Measurements from ENCODE around the gene SLC40A1. TPM values are rescaled to one million over a fixed set of nuclear protein-coding genes. Genes with fewer than 3 reads are reported as not detected.

The SLC40A1 gene
- total and polyA plus RNA-seq, 5 experiments from 2014 or later = 18.2 to 40.3 (median 33.8) TPM

DNA sequence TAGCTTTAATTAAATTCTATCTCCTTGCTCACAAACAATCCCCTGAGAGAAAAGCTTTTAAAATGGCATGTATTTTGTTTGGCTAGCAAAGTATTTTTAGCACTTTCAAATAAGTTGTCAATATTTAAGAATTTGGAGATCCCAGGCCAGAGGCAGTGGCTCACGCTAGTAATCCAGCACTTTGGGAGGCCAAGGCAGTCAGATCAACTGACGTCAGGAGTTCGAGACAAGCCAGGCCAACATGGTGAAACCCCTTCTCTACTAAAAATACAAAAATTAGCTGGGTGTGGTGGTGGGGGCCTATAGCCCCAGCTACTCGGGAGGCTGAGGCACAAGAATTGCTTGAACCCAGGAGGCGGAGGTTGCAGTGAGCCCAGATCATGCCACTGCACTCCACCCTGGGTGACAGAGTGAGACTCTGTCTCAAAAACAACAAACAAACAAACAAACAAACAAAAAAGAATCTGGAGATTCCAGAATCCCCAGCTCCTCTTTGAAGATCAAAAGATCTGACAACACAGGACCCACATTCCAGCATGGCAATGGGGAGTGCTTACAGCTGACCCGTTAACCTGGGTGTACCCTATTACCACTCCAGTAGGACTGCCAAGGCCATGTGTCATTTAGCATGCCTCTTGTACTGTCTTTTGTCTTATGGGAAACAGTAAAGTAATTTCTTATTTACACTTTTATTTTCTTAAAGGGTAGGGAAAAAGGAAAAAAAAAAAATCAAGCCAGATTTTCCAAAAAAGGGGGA, 21.9 kb downstream of the SLC40A1 start:
- Mint-ChIP-seq H3K36me3 (peaks cover 3 to 25% (median 16%) of the 10 kb centered on the region in 3 donors), H3K4me3 (no peak overlapping the region), H3K27ac (no peak overlapping the region), H3K4me1 (peaks cover 10 to 11% (median 10%) of the 10 kb centered on the region in 4 donors), H3K27me3 (no peaks in the 10 kb centered on the region), H3K9me3 (no peaks in the 10 kb centered on the region)
- DNase-seq (no peak), ATAC-seq (no peak)
- POLR2A ChIA-PET = no interaction called here

DNA sequence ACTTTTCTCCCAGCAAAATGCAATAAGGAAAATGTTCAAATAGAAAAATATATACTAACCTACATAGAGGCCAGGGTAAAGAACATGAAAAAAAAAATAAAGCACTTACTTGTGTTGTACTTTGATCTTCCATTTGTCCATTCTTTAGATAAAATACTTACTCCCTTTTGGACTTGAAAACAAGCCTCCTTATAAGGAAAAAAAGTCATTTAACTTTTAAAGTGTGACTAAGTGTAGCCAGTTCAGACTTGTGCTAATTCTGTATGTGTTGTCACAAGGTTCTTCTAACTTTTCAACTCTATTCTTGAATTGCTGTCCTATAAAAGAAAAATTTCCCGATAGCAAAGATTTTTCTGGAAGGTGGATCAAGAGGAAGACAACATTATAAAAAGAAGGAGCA, 23.2 kb downstream of the SLC40A1 start:
- Mint-ChIP-seq H3K27ac (no peak overlapping the region), H3K36me3 (peaks cover 0 to 20% (median 13%) of the 10 kb centered on the region in 3 donors), H3K4me3 (no peak overlapping the region), H3K4me1 (peaks cover 10 to 11% (median 10%) of the 10 kb centered on the region in 4 donors), H3K27me3 (no peaks in the 10 kb centered on the region), H3K9me3 (no peaks in the 10 kb centered on the region)
- POLR2A ChIA-PET = no interaction called here
- DNase-seq = no peak
- no peak for ATAC-seq

DNA sequence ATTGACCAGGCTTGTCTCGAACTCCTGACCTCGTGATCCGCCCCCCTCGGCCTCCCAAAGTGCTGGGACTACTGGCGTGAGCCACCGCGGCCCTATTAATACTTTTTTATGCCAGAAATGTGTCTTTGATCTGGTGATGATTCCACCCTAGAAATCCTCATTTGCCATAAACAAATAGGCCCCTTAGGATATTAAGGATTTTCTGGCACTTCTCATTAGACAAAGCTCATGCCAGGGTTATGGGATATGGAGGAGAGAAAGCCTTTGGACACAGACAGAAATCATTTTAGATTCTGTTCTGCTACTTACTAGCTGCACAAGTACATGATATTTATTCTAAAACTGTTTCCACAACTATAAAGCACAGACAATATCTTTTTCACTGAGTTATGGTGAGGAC, 24.1 kb downstream of the SLC40A1 start:
- POLR2A ChIA-PET = no interaction called here

DNA sequence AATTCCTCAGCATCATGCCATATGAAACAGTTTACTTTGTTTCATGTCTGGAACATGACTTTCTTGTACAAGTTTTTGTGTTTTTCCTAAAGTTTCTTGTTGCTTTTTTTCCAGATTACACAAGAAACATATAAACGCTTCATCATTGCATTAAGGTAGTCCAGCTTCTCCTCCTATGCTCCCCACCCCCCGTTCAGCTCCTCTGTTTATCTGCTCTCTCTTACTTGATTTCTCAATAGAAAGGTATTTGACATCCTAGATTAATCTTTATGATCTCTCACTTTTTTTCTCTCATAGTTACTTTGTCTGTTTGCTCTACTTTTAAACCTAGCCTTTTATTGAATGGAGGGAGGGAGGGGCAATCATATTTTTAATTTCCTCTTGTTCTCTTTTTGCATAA, 25.4 kb downstream of the SLC40A1 start:
- ATAC-seq (no peak), DNase-seq (no peak)
- POLR2A ChIA-PET = no interaction called here
- Mint-ChIP-seq H3K4me1 (peaks cover 9 to 10% (median 10%) of the 10 kb centered on the region in 4 donors), H3K27ac (no peak overlapping the region), H3K9me3 (no peaks in the 10 kb centered on the region), H3K27me3 (no peaks in the 10 kb centered on the region), H3K4me3 (no peak overlapping the region), H3K36me3 (peaks cover 0 to 7% (median 2%) of the 10 kb centered on the region in 3 donors)

More for the DNA sequence above, 24.1 kb downstream of the SLC40A1 start:
- no peak overlapping the region for H3K27ac Mint-ChIP-seq
- peaks cover 0 to 15% (median 8%) of the 10 kb centered on the region in 3 donors for H3K36me3 Mint-ChIP-seq
- no peaks in the 10 kb centered on the region for H3K9me3 Mint-ChIP-seq
- DNase-seq = no peak
- no peak overlapping the region for H3K4me3 Mint-ChIP-seq
- ATAC-seq = no peak
- no peaks in the 10 kb centered on the region for H3K27me3 Mint-ChIP-seq
- peaks cover 10 to 11% (median 10%) of the 10 kb centered on the region in 4 donors for H3K4me1 Mint-ChIP-seq

DNA sequence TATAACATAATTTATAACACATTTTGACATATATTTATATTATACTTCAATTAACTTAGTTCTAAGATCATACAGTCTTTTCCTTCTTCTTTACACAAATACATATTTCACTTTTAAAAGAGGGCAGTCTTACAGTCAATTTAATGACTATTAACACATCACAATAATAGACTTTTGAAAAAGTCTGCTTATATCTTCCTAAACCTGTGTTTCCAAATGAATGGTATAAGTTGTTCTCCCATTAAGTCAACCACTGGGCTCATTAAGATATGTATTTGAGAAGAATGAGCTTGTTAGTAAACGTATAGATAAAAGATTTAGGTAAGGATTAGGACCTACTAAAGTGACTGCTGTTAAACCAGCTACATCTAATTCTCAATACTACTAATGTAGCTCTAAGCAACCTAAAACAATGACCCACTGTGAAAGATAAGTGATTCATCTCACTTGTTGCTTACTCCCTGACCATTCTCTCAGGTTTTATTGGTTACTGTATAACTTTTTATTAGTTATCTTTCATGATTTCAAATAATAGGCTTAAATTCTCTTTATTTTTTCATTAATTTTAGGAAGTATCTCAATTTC, 27.0 kb downstream of the SLC40A1 start:
- Mint-ChIP-seq H3K9me3 (no peaks in the 10 kb centered on the region), H3K4me1 (no peaks in the 10 kb centered on the region)
- POLR2A ChIA-PET = no interaction called here

DNA sequence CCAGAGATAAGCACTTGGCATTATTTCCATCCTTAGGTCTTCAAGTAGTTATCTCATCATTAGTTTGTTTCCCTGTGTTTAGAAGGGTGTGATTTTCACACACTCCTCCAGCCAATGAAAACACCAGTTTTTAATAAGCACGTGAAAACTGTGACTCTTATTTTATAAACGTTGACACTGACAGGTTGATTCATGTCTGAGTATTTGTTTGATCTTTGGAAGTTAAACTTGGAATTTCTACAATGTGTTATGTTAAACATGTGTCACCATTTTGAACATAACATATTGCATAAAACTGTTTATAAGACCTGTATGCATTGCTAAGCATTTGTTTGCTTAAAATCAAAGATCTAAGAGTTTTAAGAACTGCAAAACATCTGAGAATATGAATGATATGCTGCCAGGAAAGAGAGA, 27.6 kb downstream of the SLC40A1 start:
- Mint-ChIP-seq H3K27ac (no peak overlapping the region), H3K36me3 (no peaks in the 10 kb centered on the region), H3K4me3 (no peak overlapping the region), H3K4me1 (no peaks in the 10 kb centered on the region), H3K27me3 (no peaks in the 10 kb centered on the region), H3K9me3 (no peaks in the 10 kb centered on the region)
- ATAC-seq (no peak), DNase-seq (no peak)
- POLR2A ChIA-PET = no interaction called here

More for the DNA sequence above, 27.0 kb downstream of the SLC40A1 start:
- no peaks in the 10 kb centered on the region for H3K27me3 Mint-ChIP-seq
- DNase-seq (no peak), ATAC-seq (no peak)
- no peak overlapping the region for H3K27ac Mint-ChIP-seq
- H3K4me3 Mint-ChIP-seq = no peak overlapping the region
- no peaks in the 10 kb centered on the region for H3K36me3 Mint-ChIP-seq

DNA sequence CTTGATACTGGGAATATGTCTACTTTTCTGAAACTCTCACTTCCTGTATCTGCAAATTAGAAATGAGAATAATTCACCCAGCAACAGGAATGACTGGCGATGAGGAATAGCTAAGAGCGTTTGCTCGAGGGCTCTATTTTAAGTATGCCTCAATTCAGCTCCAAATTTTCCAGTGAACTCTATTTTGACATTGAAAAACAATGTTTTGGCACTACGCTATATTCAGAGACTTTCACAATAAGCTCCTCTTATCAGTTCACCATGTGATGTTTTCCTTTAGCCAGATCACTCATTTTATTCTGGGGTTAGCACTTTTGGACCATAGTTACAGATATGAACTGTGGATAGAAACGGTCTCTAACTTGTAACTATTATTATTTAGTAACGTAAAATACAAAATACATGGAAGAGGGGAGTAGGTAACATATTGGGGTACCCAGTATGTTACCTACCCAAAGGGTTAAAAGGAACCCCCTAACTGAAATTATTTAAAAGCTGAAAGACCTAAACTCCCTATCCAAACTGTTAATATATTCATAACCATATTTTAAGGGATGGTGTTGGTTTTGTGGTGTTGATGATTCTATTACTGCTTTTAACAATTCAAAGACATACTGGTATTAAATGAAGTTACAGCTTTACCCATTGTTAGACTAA, 28.1 kb downstream of the SLC40A1 start:
- H3K4me1 Mint-ChIP-seq = no peaks in the 10 kb centered on the region
- H3K27me3 Mint-ChIP-seq = no peaks in the 10 kb centered on the region
- H3K27ac Mint-ChIP-seq = no peak overlapping the region
- H3K4me3 Mint-ChIP-seq = no peak overlapping the region
- no peaks in the 10 kb centered on the region for H3K36me3 Mint-ChIP-seq
- no peaks in the 10 kb centered on the region for H3K9me3 Mint-ChIP-seq
- ATAC-seq = no peak
- DNase-seq = no peak
- POLR2A ChIA-PET = no interaction called here

DNA sequence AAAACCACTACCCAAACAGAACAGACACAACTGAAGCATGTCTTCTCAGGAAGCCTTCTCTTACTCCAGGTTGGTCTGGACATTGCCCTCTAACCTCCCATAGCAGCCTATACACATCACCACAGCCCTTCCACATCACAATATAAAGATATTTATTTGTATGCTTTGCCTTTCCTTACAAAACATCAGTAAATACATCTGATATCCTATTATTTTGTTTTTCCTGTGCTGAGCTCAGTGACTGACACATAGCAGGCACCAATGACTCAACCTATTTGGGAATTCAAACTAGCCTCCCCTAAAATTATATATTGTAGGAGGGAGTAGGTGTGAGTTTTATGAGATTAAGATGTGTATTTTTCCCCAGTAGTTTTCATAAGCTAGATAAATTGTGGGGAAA, 28.8 kb downstream of the SLC40A1 start:
- no peaks in the 10 kb centered on the region for H3K4me1 Mint-ChIP-seq
- H3K27me3 Mint-ChIP-seq = no peaks in the 10 kb centered on the region
- H3K4me3 Mint-ChIP-seq = no peak overlapping the region
- no peaks in the 10 kb centered on the region for H3K36me3 Mint-ChIP-seq
- H3K9me3 Mint-ChIP-seq = no peaks in the 10 kb centered on the region
- ATAC-seq (no peak), DNase-seq (no peak)
- POLR2A ChIA-PET = no interaction called here
- H3K27ac Mint-ChIP-seq = no peak overlapping the region

DNA sequence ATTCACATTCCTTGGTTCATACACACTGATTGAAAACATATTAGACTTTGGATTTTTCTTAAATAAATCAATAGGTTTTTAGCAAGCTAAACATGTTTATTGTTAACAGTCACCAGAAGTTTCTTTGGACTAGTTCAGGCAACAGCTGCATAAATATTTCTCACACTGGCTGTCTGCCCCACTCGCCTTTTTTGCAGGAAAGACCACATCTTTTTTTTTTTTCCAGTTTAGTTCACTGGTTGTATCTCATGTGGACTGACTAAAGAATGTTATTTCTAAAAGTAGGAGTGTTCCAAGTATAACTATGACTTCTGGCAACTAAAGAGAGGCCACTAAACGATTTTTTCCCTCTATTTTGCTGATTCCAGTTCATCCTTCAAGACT, 31.1 kb downstream of the SLC40A1 start:
- peaks cover 0 to 6% (median 3%) of the 10 kb centered on the region in 5 donors for H3K27me3 Mint-ChIP-seq
- no peak overlapping the region for H3K27ac Mint-ChIP-seq
- H3K36me3 Mint-ChIP-seq = no peaks in the 10 kb centered on the region
- DNase-seq (no peak), ATAC-seq (no peak)
- no peaks in the 10 kb centered on the region for H3K4me1 Mint-ChIP-seq
- H3K4me3 Mint-ChIP-seq = no peak overlapping the region
- H3K9me3 Mint-ChIP-seq = no peaks in the 10 kb centered on the region
- POLR2A ChIA-PET = no interaction called here

DNA sequence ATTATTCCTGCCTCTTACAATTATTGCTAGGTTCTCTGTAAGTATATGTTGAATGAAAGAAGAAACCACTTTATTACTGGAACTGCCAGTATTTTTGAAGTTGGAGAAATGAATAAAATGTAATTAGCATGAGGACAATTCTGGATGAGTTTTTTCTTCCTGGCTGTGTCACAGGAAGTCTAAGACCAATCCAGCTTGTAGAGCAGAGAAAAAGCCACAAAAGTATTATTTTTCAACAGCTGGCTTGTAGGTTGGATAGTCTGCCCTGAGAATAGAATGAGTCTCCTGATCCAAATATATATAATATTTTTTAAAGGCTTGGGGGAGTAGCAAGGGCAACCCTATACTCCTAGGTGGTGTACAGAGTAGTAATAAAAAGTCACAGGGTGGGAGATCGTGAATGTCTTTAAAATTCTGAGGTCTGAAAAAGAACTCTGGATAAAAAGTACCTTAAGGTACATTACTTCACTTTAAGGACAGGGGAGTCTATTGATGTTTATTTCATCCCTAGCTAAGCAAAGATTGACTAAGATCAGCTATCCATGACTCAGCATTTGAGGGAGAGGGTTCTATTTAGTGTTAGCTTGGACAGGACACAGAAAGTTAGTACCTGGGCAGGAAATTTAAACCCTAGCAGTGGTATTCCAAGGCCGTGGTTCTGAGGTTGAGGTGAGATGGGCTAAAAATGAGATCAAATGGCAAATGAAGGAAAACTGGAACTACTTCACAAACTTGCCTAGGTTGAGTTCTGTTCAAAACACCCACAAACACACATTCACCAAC, 31.7 kb downstream of the SLC40A1 start:
- Mint-ChIP-seq H3K27me3 (peaks cover 0 to 6% (median 3%) of the 10 kb centered on the region in 5 donors), H3K4me3 (no peak overlapping the region), H3K36me3 (no peaks in the 10 kb centered on the region), H3K4me1 (no peaks in the 10 kb centered on the region), H3K27ac (no peak overlapping the region), H3K9me3 (no peaks in the 10 kb centered on the region)
- ATAC-seq (no peak), DNase-seq (no peak)
- POLR2A ChIA-PET = interaction anchor here (0.6 to 1.2 kb wide), 2 partner anchors 23 to 32 kb away, joined by 3 read pairs; partner anchors contain the start of gene SLC40A1

DNA sequence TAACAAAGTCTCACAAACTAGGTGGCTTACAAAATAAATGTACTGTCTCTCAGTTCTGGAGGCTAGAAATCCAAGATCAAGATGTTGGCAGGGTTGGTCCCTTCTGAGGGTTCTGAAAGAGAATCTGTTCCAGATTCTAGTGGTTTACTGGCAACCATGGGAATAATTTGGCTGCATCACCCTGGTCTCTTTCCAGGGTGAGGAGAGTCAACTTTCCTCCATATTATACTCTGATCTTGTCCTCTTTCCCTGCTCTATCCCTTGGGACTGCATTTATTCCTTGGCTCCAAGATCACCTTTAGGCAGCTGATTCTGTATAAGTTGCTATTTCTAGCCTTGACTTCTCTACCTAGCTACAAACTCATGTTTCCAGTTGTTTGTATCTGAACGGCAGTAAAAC, 35.2 kb downstream of the SLC40A1 start:
- Mint-ChIP-seq H3K4me1 (no peaks in the 10 kb centered on the region), H3K36me3 (no peaks in the 10 kb centered on the region), H3K4me3 (no peak overlapping the region), H3K9me3 (peaks cover 0 to 9% (median 0%) of the 10 kb centered on the region in 9 donors), H3K27me3 (peaks cover 0 to 6% (median 3%) of the 10 kb centered on the region in 5 donors), H3K27ac (no peak overlapping the region)
- POLR2A ChIA-PET = no interaction called here
- no peak for ATAC-seq
- no peak for DNase-seq

DNA sequence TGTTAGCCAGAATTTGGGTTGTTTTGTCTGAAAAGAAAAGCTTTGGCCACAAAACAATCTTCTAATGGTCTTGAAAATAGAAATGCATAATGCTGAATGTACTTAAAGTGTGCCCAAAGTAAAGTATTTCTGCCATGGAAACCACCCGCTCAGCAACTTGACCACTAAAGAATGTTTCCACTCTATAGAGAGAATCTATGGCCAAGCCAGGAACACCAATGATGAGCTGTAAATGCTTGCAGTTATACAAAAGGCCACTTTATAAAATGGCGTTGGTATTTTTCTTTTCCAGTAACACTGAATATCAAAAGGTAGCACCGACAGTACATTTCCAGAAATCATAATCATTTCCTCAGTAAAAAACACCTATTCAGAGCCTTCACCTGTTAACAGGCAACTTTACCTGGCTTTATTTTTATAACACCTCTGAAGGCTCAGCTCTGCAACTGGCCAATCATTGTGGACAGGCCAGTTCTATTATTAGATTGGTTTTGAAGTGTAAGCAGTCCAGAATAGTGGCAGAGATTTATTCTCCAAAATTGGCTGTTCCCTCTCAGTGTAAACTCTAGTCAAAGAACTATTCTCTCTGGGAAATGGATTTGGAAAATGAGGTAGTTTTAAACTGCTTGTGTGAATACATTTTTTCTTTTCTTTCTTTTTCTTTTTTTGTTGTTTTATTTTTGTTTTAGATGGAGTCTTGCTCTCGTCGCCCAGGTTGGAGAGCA, 36.1 kb downstream of the SLC40A1 start:
- ATAC-seq (no peak), DNase-seq (no peak)
- Mint-ChIP-seq H3K4me3 (no peak overlapping the region), H3K9me3 (peaks cover 0 to 9% (median 0%) of the 10 kb centered on the region in 9 donors), H3K27me3 (peaks cover 0 to 6% (median 3%) of the 10 kb centered on the region in 5 donors), H3K4me1 (no peaks in the 10 kb centered on the region), H3K36me3 (no peaks in the 10 kb centered on the region), H3K27ac (no peak overlapping the region)
- POLR2A ChIA-PET = no interaction called here

Data from naive thymus-derived CD8-positive, alpha-beta T cell (primary cell).